DOHH2 (cell line): ENCODE results near the gene C1orf105.

Experiments
- H3F3A ChIP-seq: fragments of 200-600 bp; sonication (generic), shearing (Covaris generic); 2 replicates; pipeline ENCODE4 v1.6.0; 2016; ENCODE audit warnings: antibody characterized with exemption, mild to moderate bottlenecking; ENCODE audit not compliant: control insufficient read depth, insufficient read depth
- H3K27ac ChIP-seq: fragments of 200-600 bp; sonication (generic); 2 replicates; pipeline ENCODE4 v1.5.1; 2014; ENCODE audit warnings: low read depth, mild to moderate bottlenecking, low read length, moderate library complexity
- H3K27me3 ChIP-seq: fragments of 200-600 bp; sonication (generic); 2 replicates; pipeline ENCODE4 v1.6.1; 2014; ENCODE audit warnings: mild to moderate bottlenecking, low read length, mixed read lengths; ENCODE audit not compliant: control insufficient read depth
- H3K36me3 ChIP-seq: fragments of 200-600 bp; sonication (generic); 2 replicates; pipeline ENCODE4 v1.6.1; 2014; ENCODE audit warnings: mild to moderate bottlenecking, low read length, moderate library complexity, mixed read lengths; ENCODE audit not compliant: control insufficient read depth
- H3K4me1 ChIP-seq: fragments of 200-600 bp; sonication (generic); 2 replicates; pipeline ENCODE4 v1.6.1; 2014; ENCODE audit warnings: mild to moderate bottlenecking, low read length, mixed read lengths; ENCODE audit not compliant: control insufficient read depth
- H3K4me2 ChIP-seq: fragments of 200-600 bp; sonication (generic); 2 replicates; pipeline ENCODE4 v1.6.0; 2014; ENCODE audit warnings: mild to moderate bottlenecking, low read length, moderate library complexity
- H3K4me3 ChIP-seq: fragments of 200-600 bp; sonication (generic); 2 replicates; pipeline ENCODE4 v1.5.1; 2014; ENCODE audit warnings: mild to moderate bottlenecking, low read length, mixed read lengths
- H3K79me2 ChIP-seq: fragments of 200-600 bp; sonication (generic); 2 replicates; pipeline ENCODE4 v1.6.1; 2014; ENCODE audit warnings: mild to moderate bottlenecking, low read length, mixed read lengths; ENCODE audit not compliant: control insufficient read depth
- H3K9me2 ChIP-seq: fragments of 200-600 bp; sonication (generic); replicated peaks from 2 replicates; pipeline ENCODE4 v1.6.1; 2014; ENCODE audit warnings: mild to moderate bottlenecking, low read length, mixed read lengths; ENCODE audit not compliant: control insufficient read depth
- H3K9me3 ChIP-seq: fragments of 200-600 bp; sonication (generic); 2 replicates; pipeline ENCODE4 v1.6.1; 2014; ENCODE audit warnings: antibody characterized with exemption, low read length, mixed read lengths; ENCODE audit not compliant: control insufficient read depth, insufficient read depth
- H4K20me1 ChIP-seq: fragments of 200-600 bp; sonication (generic); 2 replicates; pipeline ENCODE4 v1.6.0; 2014; ENCODE audit warnings: low read depth, mild to moderate bottlenecking, antibody characterized with exemption, low read length, moderate library complexity; ENCODE audit not compliant: control insufficient read depth, insufficient read depth
- EZH2phosphoT487 ChIP-seq: fragments of 200-600 bp; sonication (generic); IDR thresholded peaks from 2 replicates; pipeline ENCODE4 v1.6.1; 2017; ENCODE audit warnings: borderline replicate concordance, mild to moderate bottlenecking, antibody characterized with exemption, low read length, moderate library complexity, mixed read lengths
- TF ChIP-seq, protein P1 (sequence below): fragments of 200-600 bp; sonication (generic); IDR thresholded peaks from one replicate; pipeline ENCODE4 v1.5.1; 2014; ENCODE audit warnings: antibody characterized with exemption, mild to moderate bottlenecking, low read depth, low read length; ENCODE audit not compliant: poor library complexity, severe bottlenecking

Gene C1orf105

DNA sequence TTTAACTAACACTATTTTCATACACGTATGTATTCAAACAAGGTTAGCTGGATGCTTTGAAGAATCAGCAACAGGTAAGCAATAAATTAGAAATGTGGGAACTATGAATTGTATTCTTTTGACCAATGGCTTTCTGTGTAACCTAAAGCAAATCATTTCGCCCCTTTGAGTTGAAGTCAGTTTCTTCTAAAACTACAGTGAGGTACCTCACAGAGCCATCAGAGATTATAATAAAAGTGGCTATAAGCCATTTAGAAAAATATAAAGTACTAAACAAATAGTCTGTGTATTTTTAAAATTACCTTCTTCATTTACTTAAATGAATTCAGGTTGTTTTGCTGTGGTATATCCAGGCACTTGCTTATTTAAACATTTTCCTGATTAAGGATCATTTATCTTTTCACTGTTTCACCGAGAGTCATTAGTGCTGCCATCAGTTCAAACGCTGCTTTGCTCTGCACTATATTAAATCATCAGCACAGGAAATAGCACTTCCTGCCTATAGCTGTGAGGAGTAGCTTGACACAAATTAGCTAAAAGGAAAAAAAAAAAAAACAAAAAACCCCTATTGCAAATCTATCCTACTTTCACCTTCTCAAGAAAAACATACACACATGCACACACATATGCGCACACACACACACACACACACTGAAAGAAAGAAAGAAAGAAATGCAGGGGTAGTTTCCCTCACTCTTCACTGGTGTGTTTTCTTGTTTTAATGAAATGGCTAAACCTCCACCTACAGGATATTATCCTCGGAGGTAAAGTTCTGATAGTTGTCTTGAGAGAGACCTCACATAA is 39.8 kb upstream of the C1orf105 start:
- H3K4me2 ChIP-seq = peak overlapping the region; percentile 88
- no peaks in the 10 kb centered on the region; the same call in 1 of the 2 replicates for H3K36me3 ChIP-seq
- H3K27ac ChIP-seq = peak overlapping the region; percentile 75
- H3K9me3 ChIP-seq = no peaks in the 10 kb centered on the region
- H3F3A ChIP-seq = no peaks in the 10 kb centered on the region
- peaks cover 39% of the 10 kb centered on the region for H3K4me1 ChIP-seq
- no peaks in the 10 kb centered on the region for H4K20me1 ChIP-seq
- peak overlapping the region; percentile 71 for H3K4me3 ChIP-seq
- TF ChIP-seq EZH2phosphoT487 = no peak
- TF ChIP-seq, protein P1, sequence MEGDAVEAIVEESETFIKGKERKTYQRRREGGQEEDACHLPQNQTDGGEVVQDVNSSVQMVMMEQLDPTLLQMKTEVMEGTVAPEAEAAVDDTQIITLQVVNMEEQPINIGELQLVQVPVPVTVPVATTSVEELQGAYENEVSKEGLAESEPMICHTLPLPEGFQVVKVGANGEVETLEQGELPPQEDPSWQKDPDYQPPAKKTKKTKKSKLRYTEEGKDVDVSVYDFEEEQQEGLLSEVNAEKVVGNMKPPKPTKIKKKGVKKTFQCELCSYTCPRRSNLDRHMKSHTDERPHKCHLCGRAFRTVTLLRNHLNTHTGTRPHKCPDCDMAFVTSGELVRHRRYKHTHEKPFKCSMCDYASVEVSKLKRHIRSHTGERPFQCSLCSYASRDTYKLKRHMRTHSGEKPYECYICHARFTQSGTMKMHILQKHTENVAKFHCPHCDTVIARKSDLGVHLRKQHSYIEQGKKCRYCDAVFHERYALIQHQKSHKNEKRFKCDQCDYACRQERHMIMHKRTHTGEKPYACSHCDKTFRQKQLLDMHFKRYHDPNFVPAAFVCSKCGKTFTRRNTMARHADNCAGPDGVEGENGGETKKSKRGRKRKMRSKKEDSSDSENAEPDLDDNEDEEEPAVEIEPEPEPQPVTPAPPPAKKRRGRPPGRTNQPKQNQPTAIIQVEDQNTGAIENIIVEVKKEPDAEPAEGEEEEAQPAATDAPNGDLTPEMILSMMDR = no peak
- H3K27me3 ChIP-seq = no peaks in the 10 kb centered on the region
- no peaks in the 10 kb centered on the region for H3K79me2 ChIP-seq
- H3K9me2 ChIP-seq = no peaks in the 10 kb centered on the region

DNA sequence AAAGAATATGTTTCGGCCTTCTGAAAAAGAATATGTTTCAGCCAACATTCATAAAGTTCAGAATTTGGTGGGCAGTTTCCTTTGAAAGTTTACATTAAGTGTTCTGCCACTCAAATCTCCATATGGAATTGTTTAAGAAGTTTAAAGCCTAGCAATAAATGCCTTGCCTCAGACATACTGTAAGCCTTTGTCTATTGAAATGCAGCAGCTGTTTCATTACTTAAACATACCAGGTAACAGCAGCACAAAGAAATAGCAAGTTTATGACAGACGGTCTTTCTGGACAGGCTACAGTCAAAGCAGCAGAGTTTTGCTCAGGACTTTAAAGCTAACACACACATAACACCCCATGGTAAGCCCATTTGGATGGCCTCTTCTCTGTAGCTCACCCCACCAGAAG is 38.5 kb upstream of the C1orf105 start:
- Histone ChIP-seq H3K4me1 (peaks cover 29% of the 10 kb centered on the region), H3K9me2 (no peaks in the 10 kb centered on the region), H3K27me3 (no peaks in the 10 kb centered on the region), H3K9me3 (no peaks in the 10 kb centered on the region), H3K4me3 (no peak overlapping the region), H3K36me3 (no peaks in the 10 kb centered on the region; the same call in 1 of the 2 replicates), H3F3A (no peaks in the 10 kb centered on the region), H4K20me1 (no peaks in the 10 kb centered on the region), H3K79me2 (no peaks in the 10 kb centered on the region), H3K4me2 (no peak overlapping the region), H3K27ac (no peak overlapping the region)
- TF ChIP-seq, protein P1 = no peak
- no peak for TF ChIP-seq EZH2phosphoT487

DNA sequence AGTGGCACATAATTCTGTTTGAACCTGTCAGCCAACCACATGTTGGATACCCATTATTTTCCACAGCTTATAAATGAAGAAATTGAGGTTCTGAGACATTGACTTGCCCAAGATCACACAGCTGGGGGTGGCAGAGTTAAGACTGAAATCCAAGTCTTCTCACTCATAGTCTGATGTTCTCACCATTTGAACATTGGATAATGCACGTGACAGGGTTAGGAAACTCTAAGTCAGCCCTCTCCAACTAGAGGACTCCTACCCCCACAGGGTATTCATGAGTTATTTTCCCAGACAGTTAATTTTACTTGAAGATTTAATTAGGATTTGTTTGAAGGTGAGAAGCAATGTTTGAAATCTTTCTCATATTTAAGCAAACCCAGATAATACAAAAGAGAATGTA is 38.1 kb upstream of the C1orf105 start:
- H3K9me3 ChIP-seq = no peaks in the 10 kb centered on the region
- no peaks in the 10 kb centered on the region for H3K79me2 ChIP-seq
- no peak overlapping the region for H3K4me3 ChIP-seq
- no peaks in the 10 kb centered on the region for H3F3A ChIP-seq
- no peaks in the 10 kb centered on the region for H3K9me2 ChIP-seq
- no peaks in the 10 kb centered on the region; the same call in 1 of the 2 replicates for H3K36me3 ChIP-seq
- H4K20me1 ChIP-seq = no peaks in the 10 kb centered on the region
- no peak overlapping the region for H3K4me2 ChIP-seq
- TF ChIP-seq EZH2phosphoT487 = no peak
- TF ChIP-seq, protein P1 = no peak
- H3K27ac ChIP-seq = no peak overlapping the region
- peaks cover 26% of the 10 kb centered on the region for H3K4me1 ChIP-seq
- no peaks in the 10 kb centered on the region for H3K27me3 ChIP-seq
